Measurements from ENCODE around the gene CHCHD4.

The CHCHD4 gene

DNA sequence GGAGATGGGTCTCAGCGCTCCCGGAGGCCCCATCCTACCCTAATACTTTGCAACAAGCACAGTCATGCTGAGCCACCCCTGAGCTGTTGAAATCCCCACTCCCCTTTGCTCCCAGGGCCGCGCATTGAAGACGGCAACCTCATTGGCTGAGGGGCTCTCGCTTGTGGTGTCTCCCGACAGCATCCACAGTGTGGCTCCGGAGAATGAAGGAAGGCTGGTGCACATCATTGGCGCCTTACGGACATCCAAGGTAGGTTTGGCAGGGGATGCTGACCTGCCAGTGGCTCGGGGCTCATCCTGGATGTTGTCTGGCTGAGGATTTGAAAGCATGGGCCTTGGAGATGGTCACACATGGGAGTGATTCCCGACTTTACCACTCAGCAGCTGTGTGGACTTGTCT, 6.0 kb upstream of the CHCHD4 start:
- no peak for TF ChIP-seq CTCF (IDR thresholded peaks at IDR 0.05; ENCODE audit: low read depth, low read length)
- no peak for DNase-seq (ENCODE audit: extremely low read depth, low read depth)

DNA sequence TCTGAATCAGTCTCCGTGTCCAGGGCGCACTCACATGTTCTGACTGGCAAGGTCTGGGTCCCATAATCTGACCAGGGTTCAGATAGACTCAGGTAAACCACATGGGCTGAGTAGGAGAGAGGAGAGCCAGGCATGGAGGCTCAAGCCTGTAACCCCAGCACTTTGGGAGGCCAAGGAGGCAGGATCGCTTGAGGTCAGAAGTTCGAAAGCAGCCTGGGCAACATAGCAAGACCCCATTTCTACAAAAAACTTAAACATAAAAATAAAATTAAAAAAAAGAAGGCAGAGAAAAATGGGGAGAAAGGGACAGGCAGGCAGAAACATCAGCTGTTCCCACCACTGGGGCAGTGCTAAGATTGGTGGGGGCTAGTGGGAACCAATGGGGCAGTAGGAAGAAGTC, 5.6 kb upstream of the CHCHD4 start:
- TF ChIP-seq CTCF (IDR thresholded peaks at IDR 0.05; ENCODE audit: low read depth, low read length), result no peak
- no peak for DNase-seq (ENCODE audit: extremely low read depth, low read depth)

DNA sequence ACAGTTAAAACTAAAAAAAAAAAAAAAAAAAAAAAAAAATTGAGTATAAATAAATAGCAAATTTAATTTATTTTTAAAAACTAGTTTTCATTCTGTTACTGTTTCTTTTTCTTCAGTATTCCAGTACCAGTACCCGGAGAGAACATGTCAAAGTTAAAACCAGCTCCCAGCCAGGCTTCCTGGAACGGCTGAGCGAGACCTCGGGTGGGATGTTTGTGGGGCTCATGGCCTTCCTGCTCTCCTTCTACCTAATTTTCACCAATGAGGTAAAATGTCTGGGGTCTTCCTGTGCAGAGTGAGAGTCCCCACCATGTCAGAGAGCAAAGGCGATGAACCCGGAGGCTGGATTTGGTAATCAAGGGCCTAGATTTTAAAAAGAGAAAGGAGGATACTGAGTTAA, 4.6 kb upstream of the CHCHD4 start:
- TF ChIP-seq CTCF (IDR thresholded peaks at IDR 0.05; ENCODE audit: low read depth, low read length), result no peak
- DNase-seq (ENCODE audit: extremely low read depth, low read depth), result no peak

DNA sequence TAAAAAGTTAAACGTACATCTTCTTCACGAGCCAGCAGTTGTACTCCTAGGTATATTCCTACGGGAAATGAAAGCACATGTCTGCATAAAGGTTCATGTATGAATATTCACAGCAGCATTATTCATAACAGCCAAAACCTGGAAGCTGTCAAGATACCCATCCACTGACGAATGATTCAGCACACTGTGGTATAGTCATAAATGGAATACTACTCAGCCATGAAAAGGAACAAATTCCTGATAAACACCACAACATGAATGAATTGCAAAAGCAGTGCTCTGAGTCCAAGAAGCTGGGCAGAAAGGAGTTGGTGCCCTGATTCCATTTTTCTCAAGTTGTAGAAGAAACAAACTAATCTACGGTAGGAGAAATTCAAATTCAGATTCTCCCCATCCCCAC, 4.1 kb upstream of the CHCHD4 start:
- no peak for TF ChIP-seq CTCF (IDR thresholded peaks at IDR 0.05; ENCODE audit: low read depth, low read length)
- no peak for DNase-seq (ENCODE audit: extremely low read depth, low read depth)

- DNase-seq (ENCODE audit: extremely low read depth, low read depth), result no peak
These were observed 3.0 kb upstream of the CHCHD4 start for GRCh38 chr3:14127516-14128161.

GRCh38 chr3:14126887-14127505, 2.3 kb upstream of the CHCHD4 start:
- no peak for TF ChIP-seq CTCF (IDR thresholded peaks at IDR 0.05; ENCODE audit: low read depth, low read length)
- DNase-seq (ENCODE audit: extremely low read depth, low read depth), result no peak

More at GRCh38 chr3:14127516-14128161, 3.0 kb upstream of the CHCHD4 start:
- TF ChIP-seq CTCF (IDR thresholded peaks at IDR 0.05; ENCODE audit: low read depth, low read length), result no peak

DNA sequence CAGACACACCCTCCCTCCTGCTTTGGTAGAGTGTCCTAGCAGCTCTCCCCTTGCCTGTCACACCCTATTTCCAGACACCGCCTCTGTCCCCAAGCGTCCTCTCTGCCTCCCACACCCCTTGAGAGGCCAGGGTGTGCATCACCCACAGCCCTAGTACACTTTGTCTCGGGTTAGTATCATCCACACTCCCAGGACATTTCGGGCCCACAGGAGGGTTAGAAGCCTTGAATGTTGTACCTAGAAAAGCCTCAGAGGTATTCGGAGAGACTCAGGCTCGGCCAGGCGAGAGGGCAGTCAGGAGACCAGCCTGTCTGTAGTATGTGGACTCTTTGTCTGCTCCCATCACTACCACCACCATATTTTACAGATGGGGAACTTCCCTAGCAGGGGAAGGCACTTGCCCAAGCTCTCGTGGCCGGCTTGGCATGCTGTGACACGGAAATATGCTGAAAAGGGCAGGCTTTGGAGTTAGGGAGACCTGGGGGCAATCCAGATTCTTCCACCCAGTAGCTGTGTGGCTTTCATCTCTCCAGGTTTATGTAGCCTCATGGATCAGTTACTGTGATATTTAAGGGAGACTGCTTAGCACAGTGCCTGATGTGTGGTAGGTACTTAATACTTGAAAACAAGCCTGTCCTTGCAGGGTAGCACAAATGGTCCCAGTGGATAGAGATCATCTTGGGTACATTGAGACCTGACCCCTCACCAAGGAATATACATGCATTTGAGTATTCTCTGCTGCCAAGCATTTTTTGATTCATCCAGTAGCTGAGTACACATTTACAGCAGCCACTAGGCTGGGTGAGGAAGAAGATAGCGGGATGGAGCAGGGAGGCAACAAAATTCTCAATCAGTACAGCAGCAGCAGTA, 1.6 kb upstream of the CHCHD4 start:
- DNase-seq (ENCODE audit: extremely low read depth, low read depth), result no peak
- no peak for TF ChIP-seq CTCF (IDR thresholded peaks at IDR 0.05; ENCODE audit: low read depth, low read length)
